ENCODE measurements around the gene HMGXB4.

The HMGXB4 gene

DNA sequence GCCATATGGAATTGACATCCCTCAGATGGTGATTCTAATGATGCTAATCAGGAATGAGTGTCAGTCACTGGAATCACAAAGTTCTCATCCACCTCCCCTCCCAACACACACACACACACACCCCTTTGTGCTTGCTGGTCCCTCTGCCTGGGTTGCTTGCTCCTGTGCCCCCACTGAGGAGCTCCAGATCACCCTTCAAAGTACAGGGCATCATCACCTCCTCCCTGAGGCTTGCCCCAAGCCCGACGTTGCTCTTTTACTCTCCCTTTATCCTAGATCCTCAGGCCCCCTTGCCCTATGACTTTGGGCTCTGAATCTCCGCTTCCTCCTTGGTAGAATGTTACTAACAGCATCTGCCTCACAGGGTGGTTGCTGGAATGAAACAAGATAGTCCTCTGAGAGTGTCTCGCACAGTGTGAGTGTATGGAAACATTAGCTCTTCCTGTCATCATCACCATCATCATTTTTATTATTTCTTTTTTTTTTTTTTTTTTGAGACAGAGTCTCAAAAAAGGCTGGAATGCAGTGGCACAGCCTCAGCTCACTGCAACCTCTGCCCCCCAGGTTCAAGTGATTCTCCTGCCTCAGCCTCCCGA, 45.8 kb downstream of the HMGXB4 start:
- no peak overlapping the region for H3K4me3 ChIP-seq (ENCODE audit: low read depth, low read length)
- H2AFZ ChIP-seq: no peak overlapping the region
- H3K79me2 ChIP-seq: peaks cover 42% of the 10 kb centered on the region
- no peak overlapping the region for H3K9ac ChIP-seq
- no peaks in the 10 kb centered on the region for H3K36me3 ChIP-seq (ENCODE audit: control insufficient read depth, insufficient read depth, low read length)
- no peak overlapping the region for H3K4me2 ChIP-seq (ENCODE audit: low read length)
- no peaks in the 10 kb centered on the region for H3K4me1 ChIP-seq
- no peaks in the 10 kb centered on the region for H3K9me3 ChIP-seq (ENCODE audit: control insufficient read depth, low read length)
- H3K27ac ChIP-seq: no peak overlapping the region
- TF ChIP-seq, protein P1, sequence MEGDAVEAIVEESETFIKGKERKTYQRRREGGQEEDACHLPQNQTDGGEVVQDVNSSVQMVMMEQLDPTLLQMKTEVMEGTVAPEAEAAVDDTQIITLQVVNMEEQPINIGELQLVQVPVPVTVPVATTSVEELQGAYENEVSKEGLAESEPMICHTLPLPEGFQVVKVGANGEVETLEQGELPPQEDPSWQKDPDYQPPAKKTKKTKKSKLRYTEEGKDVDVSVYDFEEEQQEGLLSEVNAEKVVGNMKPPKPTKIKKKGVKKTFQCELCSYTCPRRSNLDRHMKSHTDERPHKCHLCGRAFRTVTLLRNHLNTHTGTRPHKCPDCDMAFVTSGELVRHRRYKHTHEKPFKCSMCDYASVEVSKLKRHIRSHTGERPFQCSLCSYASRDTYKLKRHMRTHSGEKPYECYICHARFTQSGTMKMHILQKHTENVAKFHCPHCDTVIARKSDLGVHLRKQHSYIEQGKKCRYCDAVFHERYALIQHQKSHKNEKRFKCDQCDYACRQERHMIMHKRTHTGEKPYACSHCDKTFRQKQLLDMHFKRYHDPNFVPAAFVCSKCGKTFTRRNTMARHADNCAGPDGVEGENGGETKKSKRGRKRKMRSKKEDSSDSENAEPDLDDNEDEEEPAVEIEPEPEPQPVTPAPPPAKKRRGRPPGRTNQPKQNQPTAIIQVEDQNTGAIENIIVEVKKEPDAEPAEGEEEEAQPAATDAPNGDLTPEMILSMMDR (IDR thresholded peaks at IDR 0.05): no peak
- no peaks in the 10 kb centered on the region for H3K27me3 ChIP-seq (ENCODE audit: control insufficient read depth, insufficient read depth, low read length)

DNA sequence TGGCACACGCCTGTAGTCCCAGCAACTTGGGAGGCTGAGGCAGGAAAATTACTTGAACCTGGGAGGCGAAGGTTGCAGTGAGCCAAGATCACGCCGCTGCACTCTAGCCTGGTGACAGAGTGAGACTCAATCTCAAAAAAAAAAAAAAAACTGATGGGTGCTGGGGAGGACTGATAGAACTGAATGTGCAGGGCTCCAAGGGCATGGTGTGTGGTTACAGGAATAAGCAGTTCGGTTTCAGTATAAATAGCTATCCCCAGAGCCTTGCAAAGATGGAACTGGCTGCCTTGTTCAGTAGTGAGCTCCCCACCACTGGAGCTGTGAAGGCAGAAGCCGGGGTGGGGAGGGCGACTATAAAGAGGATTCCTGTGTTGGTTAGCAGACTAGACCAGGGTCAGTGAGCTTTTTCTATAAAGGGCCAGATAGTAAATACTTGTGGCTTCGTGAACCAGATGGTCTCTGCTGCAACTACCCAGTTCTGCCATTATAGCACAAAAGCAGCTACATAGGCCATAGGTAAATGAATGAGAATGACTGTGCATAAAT, 48.3 kb downstream of the HMGXB4 start:
- H3K79me2 ChIP-seq: peaks cover 45% of the 10 kb centered on the region
- H3K9ac ChIP-seq: no peak overlapping the region
- TF ChIP-seq, protein P1 (IDR thresholded peaks at IDR 0.05): no peak
- no peaks in the 10 kb centered on the region for H3K4me1 ChIP-seq
- H3K36me3 ChIP-seq (ENCODE audit: control insufficient read depth, insufficient read depth, low read length): no peaks in the 10 kb centered on the region
- no peak overlapping the region for H3K4me3 ChIP-seq (ENCODE audit: low read depth, low read length)
- no peak overlapping the region for H3K27ac ChIP-seq
- H3K27me3 ChIP-seq (ENCODE audit: control insufficient read depth, insufficient read depth, low read length): no peaks in the 10 kb centered on the region
- H3K4me2 ChIP-seq (ENCODE audit: low read length): no peak overlapping the region
- no peak overlapping the region for H2AFZ ChIP-seq
- H3K9me3 ChIP-seq (ENCODE audit: control insufficient read depth, low read length): no peaks in the 10 kb centered on the region

DNA sequence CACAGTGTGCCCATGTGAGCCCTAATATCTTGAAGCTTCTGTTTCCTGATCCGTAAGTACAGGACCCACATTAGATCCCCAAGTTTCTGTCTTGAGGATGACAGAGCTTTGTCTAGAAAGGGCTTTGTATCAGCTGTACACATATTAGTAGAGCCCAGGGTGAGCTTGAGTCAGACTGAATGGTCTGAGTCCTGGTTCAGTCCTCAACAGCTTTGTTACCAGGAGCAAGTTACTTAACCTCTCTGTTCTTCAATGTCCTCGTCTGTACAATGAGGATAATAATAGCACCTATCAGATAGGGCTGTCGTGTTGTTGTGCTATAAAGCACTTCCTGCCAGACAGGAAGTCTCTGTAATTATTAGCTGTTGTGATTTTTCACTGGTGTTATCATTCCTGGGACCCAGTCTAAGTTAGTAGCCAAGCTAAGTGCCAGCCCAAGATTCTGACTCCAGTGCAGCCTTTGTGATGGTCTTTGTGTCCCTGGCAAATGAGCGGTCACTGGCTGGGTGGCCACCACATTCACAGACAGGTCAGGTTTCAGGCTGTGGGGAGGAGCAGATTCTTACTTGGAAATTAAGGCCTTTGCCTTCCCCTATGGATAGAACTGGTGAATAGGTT, 49.2 kb downstream of the HMGXB4 start:
- Histone ChIP-seq H3K4me1 (no peaks in the 10 kb centered on the region), H3K27me3 (ENCODE audit: control insufficient read depth, insufficient read depth, low read length) (no peaks in the 10 kb centered on the region), H3K36me3 (ENCODE audit: control insufficient read depth, insufficient read depth, low read length) (no peaks in the 10 kb centered on the region), H3K4me3 (ENCODE audit: low read depth, low read length) (no peak overlapping the region), H3K9me3 (ENCODE audit: control insufficient read depth, low read length) (no peaks in the 10 kb centered on the region), H3K27ac (no peak overlapping the region), H3K9ac (no peak overlapping the region), H3K4me2 (ENCODE audit: low read length) (no peak overlapping the region), H3K79me2 (peaks cover 49% of the 10 kb centered on the region), H2AFZ (no peak overlapping the region)
- TF ChIP-seq, protein P1 (IDR thresholded peaks at IDR 0.05): no peak

DNA sequence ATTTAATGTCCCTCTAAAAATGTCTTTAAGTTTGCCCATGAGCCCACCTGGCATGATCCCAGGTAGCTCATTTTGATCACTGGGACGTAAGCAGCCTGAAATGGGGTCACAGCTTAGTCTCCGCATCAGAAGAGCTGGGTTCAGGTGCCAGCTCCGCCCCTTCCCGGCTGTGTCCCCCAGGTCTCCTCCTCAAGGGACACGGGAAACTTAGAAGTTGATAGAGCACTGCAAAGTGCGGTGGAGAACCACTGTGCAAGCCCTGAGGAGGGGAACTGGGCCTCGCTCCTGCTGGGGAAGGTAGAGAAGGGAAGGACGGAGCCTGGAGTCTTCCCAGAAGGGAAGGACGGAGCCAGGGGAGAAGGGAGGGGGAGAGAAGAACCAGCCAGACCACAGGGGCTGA, 50.1 kb downstream of the HMGXB4 start:
- H3K9me3 ChIP-seq (ENCODE audit: control insufficient read depth, low read length): no peaks in the 10 kb centered on the region
- H3K4me3 ChIP-seq (ENCODE audit: low read depth, low read length): no peak overlapping the region
- H3K27ac ChIP-seq: no peak overlapping the region
- peaks cover 46% of the 10 kb centered on the region for H3K79me2 ChIP-seq
- no peak overlapping the region for H2AFZ ChIP-seq
- TF ChIP-seq, protein P1 (IDR thresholded peaks at IDR 0.05): no peak
- no peak overlapping the region for H3K4me2 ChIP-seq (ENCODE audit: low read length)
- no peaks in the 10 kb centered on the region for H3K36me3 ChIP-seq (ENCODE audit: control insufficient read depth, insufficient read depth, low read length)
- H3K4me1 ChIP-seq: peaks cover 3% of the 10 kb centered on the region
- H3K27me3 ChIP-seq (ENCODE audit: control insufficient read depth, insufficient read depth, low read length): no peaks in the 10 kb centered on the region
- no peak overlapping the region for H3K9ac ChIP-seq

Measured in parathyroid adenoma (tissue), 2 donors.